Fibroblast of lung (primary cell): Measurements from ENCODE around the gene MOGAT3.

ENCODE experiments used
- EZH2 ChIP-seq: IDR thresholded peaks from 2 replicates; pipeline ENCODE4 v1.5.1; 2012; ENCODE audit warnings: low read length, control low read depth, mild to moderate bottlenecking; ENCODE audit errors: missing control alignments
- TF ChIP-seq, protein P1 (sequence below), 2 donors: IDR thresholded peaks in 1 of 2; conservative IDR thresholded peaks in 1 of 2; 1 replicate in 1 of 2; 2 replicates in 1 of 2; pipeline ENCODE4 v1.5.1; 2011 to 2012; ENCODE audit warnings: low read length in 2 of 2, control low read depth in 1 of 2, inconsistent platforms in 1 of 2, low read depth in 1 of 2, mild to moderate bottlenecking in 1 of 2

DNA sequence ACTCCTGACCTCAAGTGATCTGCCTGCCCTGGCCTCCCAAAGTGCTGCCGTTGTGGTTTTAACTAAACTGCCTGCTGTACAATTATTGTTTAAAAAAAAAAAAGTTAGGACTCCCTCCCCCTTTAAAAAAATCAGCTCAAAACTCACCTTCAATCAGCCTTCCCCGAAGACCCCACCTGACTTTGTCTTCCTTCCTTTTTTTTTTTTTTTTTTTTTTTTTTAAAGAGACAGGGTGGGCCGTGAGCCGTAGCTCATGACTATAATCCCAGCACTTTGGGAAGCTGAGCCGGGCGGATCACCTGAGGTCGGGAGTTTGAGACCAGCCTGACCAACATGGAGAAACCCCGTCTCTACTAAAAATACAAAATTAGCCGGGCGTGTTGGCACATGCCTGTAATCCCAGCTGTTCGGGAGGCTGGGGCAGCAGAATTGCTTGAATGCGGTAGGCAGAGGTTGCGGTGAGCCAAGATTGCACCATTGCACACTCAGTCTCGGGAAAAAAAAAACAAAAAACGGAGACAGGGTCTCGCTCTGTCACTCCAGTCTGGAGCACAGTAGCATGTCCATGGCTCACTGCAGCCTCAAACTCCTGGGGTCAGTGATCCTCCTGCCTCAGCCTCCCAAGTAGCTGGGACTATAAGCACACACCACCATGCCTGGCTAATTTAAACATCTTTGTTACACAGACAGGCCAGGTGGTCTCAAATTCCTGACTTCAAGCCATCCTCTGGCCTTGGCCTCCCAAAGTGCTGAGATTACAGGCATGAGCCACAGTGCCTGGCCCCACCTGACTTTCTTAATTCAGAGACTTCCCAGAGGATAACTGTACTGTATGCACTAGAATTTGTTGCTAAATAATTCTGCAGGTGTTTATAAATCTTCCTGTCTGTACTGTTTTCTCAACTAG lies 40.9 kb upstream of the MOGAT3 start:
- TF ChIP-seq, protein P1, sequence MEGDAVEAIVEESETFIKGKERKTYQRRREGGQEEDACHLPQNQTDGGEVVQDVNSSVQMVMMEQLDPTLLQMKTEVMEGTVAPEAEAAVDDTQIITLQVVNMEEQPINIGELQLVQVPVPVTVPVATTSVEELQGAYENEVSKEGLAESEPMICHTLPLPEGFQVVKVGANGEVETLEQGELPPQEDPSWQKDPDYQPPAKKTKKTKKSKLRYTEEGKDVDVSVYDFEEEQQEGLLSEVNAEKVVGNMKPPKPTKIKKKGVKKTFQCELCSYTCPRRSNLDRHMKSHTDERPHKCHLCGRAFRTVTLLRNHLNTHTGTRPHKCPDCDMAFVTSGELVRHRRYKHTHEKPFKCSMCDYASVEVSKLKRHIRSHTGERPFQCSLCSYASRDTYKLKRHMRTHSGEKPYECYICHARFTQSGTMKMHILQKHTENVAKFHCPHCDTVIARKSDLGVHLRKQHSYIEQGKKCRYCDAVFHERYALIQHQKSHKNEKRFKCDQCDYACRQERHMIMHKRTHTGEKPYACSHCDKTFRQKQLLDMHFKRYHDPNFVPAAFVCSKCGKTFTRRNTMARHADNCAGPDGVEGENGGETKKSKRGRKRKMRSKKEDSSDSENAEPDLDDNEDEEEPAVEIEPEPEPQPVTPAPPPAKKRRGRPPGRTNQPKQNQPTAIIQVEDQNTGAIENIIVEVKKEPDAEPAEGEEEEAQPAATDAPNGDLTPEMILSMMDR (conservative IDR thresholded peaks at IDR 0.05 in 1 of 2, IDR thresholded peaks at IDR 0.05 in 1 of 2; ENCODE audit: low read depth in 1 of 2, low read length in 2 of 2) = no peak
- no peak for TF ChIP-seq EZH2
